Right atrium auricular region (tissue), 2 donors: Measurements from ENCODE around the gene RAB8B. TPM values are rescaled to one million over a fixed set of nuclear protein-coding genes. Genes with fewer than 3 reads are reported as not detected.
A peak's percentile ranks its signal among the peaks of the same experiment; 100 is the strongest.
"Not testable (repeated sequence)": the region's sequence is repeated elsewhere in the genome, so short reads cannot be mapped to it uniquely, and the experiment has no call there.

Experiments used
- DNase-seq: peaks from one replicate; pipeline ENCODE4 v3.0.0-alpha.2; 2019; ENCODE audit warnings: low spot score
- H3K27ac ChIP-seq, 2 donors: fragments of 200-600 bp; sonication (generic); 1 replicate in 1 of 2; 2 replicates in 1 of 2; pipeline ENCODE4 v1.5.1; 2016 to 2019
- H3K27me3 ChIP-seq, 2 donors: fragments of 200-600 bp; sonication (generic); one replicate each; pipeline versions ENCODE4 v1.5.1 to v1.6.0; 2017 to 2019
- H3K36me3 ChIP-seq: fragments of 200-600 bp; sonication (generic); one replicate; pipeline ENCODE4 v1.5.1; 2016
- H3K4me1 ChIP-seq, 2 donors: fragments of 200-600 bp; sonication (generic); one replicate each; pipeline versions ENCODE4 v1.5.1 to v1.6.0; 2017 to 2019
- H3K4me3 ChIP-seq, 2 donors: fragments of 200-600 bp; sonication (generic); 1 replicate in 1 of 2; 2 replicates in 1 of 2; pipeline ENCODE4 v1.5.1; 2017 to 2019; ENCODE audit warnings: mild to moderate bottlenecking in 1 of 2, moderate library complexity in 1 of 2
- H3K9me3 ChIP-seq, 2 donors: fragments of 200-600 bp; sonication (generic); one replicate each; pipeline ENCODE4 v1.5.1; 2019
- CTCF ChIP-seq, 2 donors: fragments of 200-600 bp; sonication (generic); IDR thresholded peaks; one replicate each; pipeline ENCODE4 v1.5.1; 2019; ENCODE audit warnings: antibody characterized with exemption in 2 of 2
- total RNA-seq, 2 donors: library from RNA; depleted of rRNA; stranded (reverse); fragments of >200 nt; gene quantifications; one replicate each; pipeline ENCODE4 v1.1.0, GENCODE V29; 2016

The RAB8B gene
- total RNA-seq, 2 donors from 2014 or later = 10.2 to 19.3 TPM

- Histone ChIP-seq H3K27ac (no peak overlapping the region), H3K4me1 (peaks cover 0 to 33% of the 10 kb centered on the region in 2 donors), H3K27me3 (no peaks in the 10 kb centered on the region), H3K36me3 (no peaks in the 10 kb centered on the region), H3K9me3 (no peaks in the 10 kb centered on the region), H3K4me3 (no peak overlapping the region)
- TF ChIP-seq CTCF (IDR thresholded peaks at IDR 0.05) = no peak
- no peak for DNase-seq
These were observed 43.0 kb downstream of the RAB8B start for GRCh38 chr15:63232405-63232804.

- Histone ChIP-seq H3K4me1 (peaks cover 0 to 33% of the 10 kb centered on the region in 2 donors), H3K36me3 (no peaks in the 10 kb centered on the region), H3K9me3 (no peaks in the 10 kb centered on the region), H3K27me3 (no peaks in the 10 kb centered on the region), H3K4me3 (no peak overlapping the region), H3K27ac (peak overlapping the region in 1 of 2 donors; percentile 71)
- no peak for TF ChIP-seq CTCF (IDR thresholded peaks at IDR 0.05)
- no peak for DNase-seq
These were observed 43.5 kb downstream of the RAB8B start for GRCh38 chr15:63232943-63233342.

GRCh38 chr15:63233667-63234423 lies 44.4 kb downstream of the RAB8B start:
- no peak for TF ChIP-seq CTCF (IDR thresholded peaks at IDR 0.05)
- Histone ChIP-seq H3K27ac (peak overlapping the region; percentile 69 to 71), H3K36me3 (no peaks in the 10 kb centered on the region), H3K27me3 (no peaks in the 10 kb centered on the region), H3K4me3 (no peak overlapping the region), H3K9me3 (no peaks in the 10 kb centered on the region), H3K4me1 (peaks cover 0 to 40% of the 10 kb centered on the region in 2 donors)
- no peak for DNase-seq

GRCh38 chr15:63234451-63234870 lies 45.1 kb downstream of the RAB8B start:
- no peaks in the 10 kb centered on the region for H3K9me3 ChIP-seq
- DNase-seq = peak; percentile 72
- H3K4me3 ChIP-seq = no peak overlapping the region
- TF ChIP-seq CTCF (IDR thresholded peaks at IDR 0.05) = no peak
- peaks cover 0 to 43% of the 10 kb centered on the region in 2 donors for H3K4me1 ChIP-seq
- H3K27ac ChIP-seq = peak overlapping the region; percentile 69 to 71
- H3K36me3 ChIP-seq = no peaks in the 10 kb centered on the region
- H3K27me3 ChIP-seq = no peaks in the 10 kb centered on the region

- Histone ChIP-seq H3K4me1 (peaks cover 0 to 43% of the 10 kb centered on the region in 2 donors), H3K4me3 (no peak overlapping the region), H3K9me3 (no peaks in the 10 kb centered on the region), H3K36me3 (no peaks in the 10 kb centered on the region), H3K27ac (no peak overlapping the region), H3K27me3 (no peaks in the 10 kb centered on the region)
- no peak for DNase-seq
- TF ChIP-seq CTCF (IDR thresholded peaks at IDR 0.05) = no peak
These were observed 46.9 kb downstream of the RAB8B start for GRCh38 chr15:63236272-63236671.

GRCh38 chr15:63237086-63237485 lies 47.7 kb downstream of the RAB8B start:
- H3K4me3 ChIP-seq, H3K9me3 ChIP-seq, H3K27ac ChIP-seq, H3K27me3 ChIP-seq, DNase-seq, H3K36me3 ChIP-seq: not testable (repeated sequence)
- peaks cover 0 to 40% of the 10 kb centered on the region in 2 donors for H3K4me1 ChIP-seq
